HEK293T (cell line): ENCODE results near the gene UNC50.

Experiments
- CTBP1 ChIP-seq: fragments of 450-650 bp; IDR thresholded peaks from 2 replicates; pipeline ENCODE4 v1.6.1; 2016; ENCODE audit warnings: borderline replicate concordance
- FOXA1 ChIP-seq: fragments of 450-650 bp; IDR thresholded peaks from 2 replicates; pipeline ENCODE4 v1.6.1; 2016; ENCODE audit warnings: mild to moderate bottlenecking

DNA sequence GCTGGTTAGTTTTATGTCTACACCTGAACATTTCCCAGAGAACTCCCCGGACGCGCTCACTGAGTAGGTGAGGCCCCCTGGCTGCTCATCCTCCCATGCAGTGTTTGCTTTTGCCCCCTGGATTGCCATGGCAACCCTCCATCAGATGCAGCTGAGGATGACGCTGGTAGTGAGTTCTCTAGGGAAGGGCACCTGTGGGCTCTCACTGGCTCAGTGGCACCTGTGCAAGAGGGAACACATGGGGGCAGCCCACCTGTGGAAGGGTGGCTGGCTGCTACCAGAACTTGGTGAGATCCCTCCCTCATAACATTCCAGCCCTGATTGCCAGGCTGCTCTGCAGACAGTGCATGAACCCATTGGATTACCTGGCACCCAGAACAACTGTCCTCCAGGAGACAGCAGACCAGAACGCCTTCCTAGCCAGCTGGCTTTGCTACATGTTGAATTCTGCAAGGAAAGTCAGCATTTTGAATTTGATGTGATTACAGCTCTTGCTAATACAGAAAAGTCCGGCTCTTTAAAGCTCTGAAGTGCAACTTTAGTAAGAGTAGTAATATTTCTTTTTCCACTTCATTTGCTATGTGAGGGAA, 21.7 kb upstream of the UNC50 start:
- TF ChIP-seq FOXA1 (no peak), CTBP1 (no peak)
